A549 (cell line): ENCODE data around the gene LCP1. TPM values are rescaled to one million over a fixed set of nuclear protein-coding genes. Genes with fewer than 3 reads are reported as not detected.

Source experiments
- ATAC-seq, 2 experiments: fragments of 200-7000 bp in 1 of 2; fragments of >200 bp in 1 of 2; cut with Nextera tagmentation in 1 of 2; cut with Tn5 transposase in 1 of 2; 3 replicates each; pipeline versions ENCODE4 v1.8.0 to v1.9.1; 2018 to 2020; ENCODE audit warnings: mild to moderate bottlenecking in 1 of 2, moderate library complexity in 1 of 2
- CTCF ChIA-PET: fragments of 300-600 bp; sonication (Branson Sonifier 250); formaldehyde crosslinking; extraction: SDS; loops from one replicate; lab custom pipeline; 2021; ENCODE audit warnings: antibody characterized with exemption, inconsistent platforms; lab: Yijun Ruan, JAX
- POLR2A ChIA-PET: fragments of 350-600 bp; formaldehyde crosslinking; extraction: SDS; loops from one replicate; lab custom pipeline; 2021; ENCODE audit warnings: antibody characterized with exemption, inconsistent platforms; lab: Yijun Ruan, JAX
- DNase-seq, 2 experiments: peaks; one replicate each; pipeline versions ENCODE4 v3.0.0 to v3.0.0-alpha.2; 2011 to 2016; ENCODE audit warnings: low read depth in 1 of 2, low spot score in 1 of 2
- FAIRE-seq: peaks from 2 replicates; lab custom pipeline; 2011; peaks lifted over from hg19 to GRCh38; lab: Jason Lieb, UNC
- H3K27ac ChIP-seq, 2 experiments: fragments of >200 bp; sonication (Bioruptor Twin); formaldehyde crosslinking; 3 replicates each; pipeline ENCODE4 v1.5.1; 2016 to 2017
- H3K4me1 ChIP-seq: fragments of >200 bp; sonication (Bioruptor Twin); formaldehyde crosslinking; 3 replicates; pipeline ENCODE4 v1.6.1; 2016
- H3K4me2 ChIP-seq: fragments of >200 bp; sonication (Bioruptor Twin); formaldehyde crosslinking; 3 replicates; pipeline ENCODE4 v1.6.1; 2016
- H3K4me3 ChIP-seq: fragments of >200 bp; sonication (Bioruptor Twin); formaldehyde crosslinking; 3 replicates; pipeline ENCODE4 v1.5.1; 2016
- H3K9me3 ChIP-seq: fragments of >200 bp; sonication (Bioruptor Twin); formaldehyde crosslinking; 3 replicates; pipeline ENCODE4 v1.6.1; 2016
- BCL3 ChIP-seq: fragments of >200 bp; sonication (Bioruptor Twin); formaldehyde crosslinking; IDR thresholded peaks from 3 replicates; pipeline ENCODE4 v1.6.1; 2016
- BHLHE40 ChIP-seq: IDR thresholded peaks from 2 replicates; pipeline ENCODE4 v1.6.1; 2012; ENCODE audit warnings: low read depth, low read length, inconsistent platforms
- CHD4 ChIP-seq: fragments of 200-600 bp; sonication (generic); IDR thresholded peaks from 2 replicates; pipeline ENCODE4 v1.6.1; 2016; ENCODE audit warnings: antibody characterized with exemption, mild to moderate bottlenecking, borderline replicate concordance
- E2F6 ChIP-seq: IDR thresholded peaks from 2 replicates; pipeline ENCODE4 v1.6.1; 2012; ENCODE audit warnings: low read depth, borderline replicate concordance
- EHMT2 ChIP-seq: fragments of 200-600 bp; sonication (generic); IDR thresholded peaks from 2 replicates; pipeline ENCODE4 v1.6.1; 2016; ENCODE audit warnings: antibody characterized with exemption, low read depth, mild to moderate bottlenecking, moderate library complexity
- FOSB ChIP-seq: fragments of 250-450 bp; sonication (Bioruptor Pico); IDR thresholded peaks from 2 replicates; pipeline ENCODE4 v1.5.0; 2020; ENCODE audit warnings: mild to moderate bottlenecking, moderate library complexity
- FOXS1 ChIP-seq: fragments of 250-450 bp; sonication (Bioruptor Pico); IDR thresholded peaks from 2 replicates; pipeline ENCODE4 v1.5.0; 2020; ENCODE audit warnings: mild to moderate bottlenecking, moderate library complexity
- HOXB13 ChIP-seq: fragments of 250-450 bp; sonication (Bioruptor Pico); IDR thresholded peaks from 2 replicates; pipeline ENCODE4 v1.5.0; 2020; ENCODE audit warnings: low read depth, mild to moderate bottlenecking, moderate library complexity
- JUN ChIP-seq, 2 experiments: fragments of >200 bp; sonication (Bioruptor Twin); formaldehyde crosslinking; IDR thresholded peaks; 2 replicates in 1 of 2; 3 replicates in 1 of 2; pipeline ENCODE4 v1.6.1; 2016 to 2017
- KDM1A ChIP-seq: fragments of 200-600 bp; sonication (generic); IDR thresholded peaks from 2 replicates; pipeline ENCODE4 v1.6.1; 2016; ENCODE audit warnings: low read depth, mild to moderate bottlenecking
- KDM5A ChIP-seq: fragments of 200-600 bp; sonication (generic); IDR thresholded peaks from 2 replicates; pipeline ENCODE4 v1.6.1; 2016; ENCODE audit warnings: antibody characterized with exemption, mild to moderate bottlenecking
- MAFK ChIP-seq: fragments of 450-650 bp; IDR thresholded peaks from 2 replicates; pipeline ENCODE4 v1.6.1; 2014; ENCODE audit not compliant: partially characterized antibody
- NFE2L2 ChIP-seq: fragments of 150-350 bp; conservative IDR thresholded peaks from 2 replicates; pipeline ENCODE4 v1.6.1; 2014; ENCODE audit warnings: low read length
- NPAS2 ChIP-seq: fragments of 250-450 bp; sonication (Bioruptor Pico); IDR thresholded peaks from 2 replicates; pipeline ENCODE4 v1.8.0; 2022; ENCODE audit warnings: mild to moderate bottlenecking, moderate library complexity, borderline replicate concordance
- POLR2A ChIP-seq: IDR thresholded peaks from 2 replicates; pipeline ENCODE4 v1.6.1; 2012; ENCODE audit warnings: mild to moderate bottlenecking, low read length
- RCOR1 ChIP-seq: fragments of 150-350 bp; IDR thresholded peaks from 2 replicates; pipeline ENCODE4 v1.6.1; 2014; ENCODE audit warnings: antibody characterized with exemption, low read length, low read depth
- ZFP36 ChIP-seq: fragments of 450-650 bp; IDR thresholded peaks from 2 replicates; pipeline ENCODE4 v1.6.1; 2014; ENCODE audit warnings: borderline replicate concordance; ENCODE audit not compliant: partially characterized antibody
- WGBS: methylation state at CpG from one replicate; pipeline ENCODE4 v1.1.6; 2017; ENCODE audit errors: missing lambda C conversion rate; 5-methylcytosine and 5-hydroxymethylcytosine counted together
- polyA plus RNA-seq, 4 experiments: library from polyadenylated mRNA; depleted of rRNA in 3 of 4; stranded (reverse); fragments of >200 nt; fragmentation: RNase III in 1 of 4; extraction: RNeasy Plus Mini Kit Qiagen cat#74134 plus additional on column Dnase treatment in 1 of 4; gene quantifications; 2 replicates in 3 of 4; 3 replicates in 1 of 4; pipeline ENCODE4 v1.2.3, GENCODE V29; 2011 to 2017
- TF ChIP-seq, protein P1 (sequence below): fragments of 200-600 bp; sonication (generic); IDR thresholded peaks from 2 replicates; pipeline ENCODE4 v1.6.1; 2016; ENCODE audit warnings: antibody characterized with exemption, mild to moderate bottlenecking, moderate library complexity
- TF ChIP-seq, protein P2 (sequence below): fragments of 250-450 bp; sonication (Bioruptor Pico); IDR thresholded peaks from 2 replicates; pipeline ENCODE4 v1.5.0; 2020; ENCODE audit warnings: low read depth, mild to moderate bottlenecking, moderate library complexity
- TF ChIP-seq, protein P3 (sequence below): fragments of 450-650 bp; IDR thresholded peaks from 2 replicates; pipeline ENCODE4 v1.6.1; 2014; ENCODE audit warnings: antibody characterized with exemption

LCP1 gene
- polyA plus RNA-seq, 2 of the 4 experiments (the other 2 are of a cell fraction), result 0.09 to 0.19 TPM

GRCh38 chr13:46179969-46180763 lies 1.8 kb downstream of the LCP1 start:
- no peak for FAIRE-seq
- CTCF ChIA-PET, result interaction anchor here (1.5 kb wide), 1 partner anchor 19 kb away, joined by 4 read pairs; no protein-coding TSS in a partner anchor
- TF ChIP-seq KDM5A, result no peak
- no peak for TF ChIP-seq ZFP36
- TF ChIP-seq BHLHE40, result no peak
- no peak for TF ChIP-seq RCOR1
- no peak for TF ChIP-seq POLR2A
- no peak for TF ChIP-seq E2F6
- TF ChIP-seq EHMT2, result no peak
- TF ChIP-seq, protein P1, sequence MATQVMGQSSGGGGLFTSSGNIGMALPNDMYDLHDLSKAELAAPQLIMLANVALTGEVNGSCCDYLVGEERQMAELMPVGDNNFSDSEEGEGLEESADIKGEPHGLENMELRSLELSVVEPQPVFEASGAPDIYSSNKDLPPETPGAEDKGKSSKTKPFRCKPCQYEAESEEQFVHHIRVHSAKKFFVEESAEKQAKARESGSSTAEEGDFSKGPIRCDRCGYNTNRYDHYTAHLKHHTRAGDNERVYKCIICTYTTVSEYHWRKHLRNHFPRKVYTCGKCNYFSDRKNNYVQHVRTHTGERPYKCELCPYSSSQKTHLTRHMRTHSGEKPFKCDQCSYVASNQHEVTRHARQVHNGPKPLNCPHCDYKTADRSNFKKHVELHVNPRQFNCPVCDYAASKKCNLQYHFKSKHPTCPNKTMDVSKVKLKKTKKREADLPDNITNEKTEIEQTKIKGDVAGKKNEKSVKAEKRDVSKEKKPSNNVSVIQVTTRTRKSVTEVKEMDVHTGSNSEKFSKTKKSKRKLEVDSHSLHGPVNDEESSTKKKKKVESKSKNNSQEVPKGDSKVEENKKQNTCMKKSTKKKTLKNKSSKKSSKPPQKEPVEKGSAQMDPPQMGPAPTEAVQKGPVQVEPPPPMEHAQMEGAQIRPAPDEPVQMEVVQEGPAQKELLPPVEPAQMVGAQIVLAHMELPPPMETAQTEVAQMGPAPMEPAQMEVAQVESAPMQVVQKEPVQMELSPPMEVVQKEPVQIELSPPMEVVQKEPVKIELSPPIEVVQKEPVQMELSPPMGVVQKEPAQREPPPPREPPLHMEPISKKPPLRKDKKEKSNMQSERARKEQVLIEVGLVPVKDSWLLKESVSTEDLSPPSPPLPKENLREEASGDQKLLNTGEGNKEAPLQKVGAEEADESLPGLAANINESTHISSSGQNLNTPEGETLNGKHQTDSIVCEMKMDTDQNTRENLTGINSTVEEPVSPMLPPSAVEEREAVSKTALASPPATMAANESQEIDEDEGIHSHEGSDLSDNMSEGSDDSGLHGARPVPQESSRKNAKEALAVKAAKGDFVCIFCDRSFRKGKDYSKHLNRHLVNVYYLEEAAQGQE, result no peak
- no peak for TF ChIP-seq CHD4
- no peak for TF ChIP-seq BCL3
- TF ChIP-seq, protein P2, sequence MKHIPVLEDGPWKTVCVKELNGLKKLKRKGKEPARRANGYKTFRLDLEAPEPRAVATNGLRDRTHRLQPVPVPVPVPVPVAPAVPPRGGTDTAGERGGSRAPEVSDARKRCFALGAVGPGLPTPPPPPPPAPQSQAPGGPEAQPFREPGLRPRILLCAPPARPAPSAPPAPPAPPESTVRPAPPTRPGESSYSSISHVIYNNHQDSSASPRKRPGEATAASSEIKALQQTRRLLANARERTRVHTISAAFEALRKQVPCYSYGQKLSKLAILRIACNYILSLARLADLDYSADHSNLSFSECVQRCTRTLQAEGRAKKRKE, result no peak
- TF ChIP-seq, protein P3, sequence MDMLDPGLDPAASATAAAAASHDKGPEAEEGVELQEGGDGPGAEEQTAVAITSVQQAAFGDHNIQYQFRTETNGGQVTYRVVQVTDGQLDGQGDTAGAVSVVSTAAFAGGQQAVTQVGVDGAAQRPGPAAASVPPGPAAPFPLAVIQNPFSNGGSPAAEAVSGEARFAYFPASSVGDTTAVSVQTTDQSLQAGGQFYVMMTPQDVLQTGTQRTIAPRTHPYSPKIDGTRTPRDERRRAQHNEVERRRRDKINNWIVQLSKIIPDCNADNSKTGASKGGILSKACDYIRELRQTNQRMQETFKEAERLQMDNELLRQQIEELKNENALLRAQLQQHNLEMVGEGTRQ, result no peak
- no peak for TF ChIP-seq MAFK
- TF ChIP-seq FOXS1 (CRISPR knock-in tag), result no peak
- no peak for ATAC-seq
- POLR2A ChIA-PET, result no interaction called here
- WGBS, result 49% methylated on average over 5 of the region's 5 CpGs
- Histone ChIP-seq H3K4me2 (no peak overlapping the region), H3K27ac (no peak overlapping the region), H3K4me3 (no peak overlapping the region), H3K4me1 (no peaks in the 10 kb centered on the region), H3K9me3 (no peaks in the 10 kb centered on the region)
- DNase-seq, result no peak

- ChIA-PET POLR2A (no interaction called here), CTCF (interaction anchor here (1.5 kb wide), 1 partner anchor 19 kb away, joined by 4 read pairs; no protein-coding TSS in a partner anchor)
- Histone ChIP-seq H3K27ac (no peak overlapping the region), H3K4me2 (no peak overlapping the region), H3K9me3 (no peaks in the 10 kb centered on the region), H3K4me3 (no peak overlapping the region), H3K4me1 (no peaks in the 10 kb centered on the region)
- ATAC-seq (no peak), DNase-seq (no peak), FAIRE-seq (no peak)
- TF ChIP-seq NFE2L2 (no peak), KDM1A (no peak), NPAS2 (CRISPR knock-in tag) (no peak), FOSB (CRISPR knock-in tag) (no peak), BCL3 (no peak), HOXB13 (CRISPR knock-in tag) (no peak), JUN (IDR thresholded peaks at IDR 0.05) (no peak), E2F6 (no peak)
- 54% methylated on average over 3 of the region's 3 CpGs for WGBS
These were observed 2.5 kb downstream of the LCP1 start for GRCh38 chr13:46179491-46179908.
